OCI-LY7 (cell line): ENCODE data around the gene SYNJ2. TPM values are rescaled to one million over a fixed set of nuclear protein-coding genes. Genes with fewer than 3 reads are reported as not detected.
"Not testable (repeated sequence)": the region's sequence is repeated elsewhere in the genome, so short reads cannot be mapped to it uniquely, and the experiment has no call there.

Source experiments
- BruUV-seq: library from RNA; stranded (reverse); fragments of 400-500 nt; replicated peaks from 2 replicates; lab custom pipeline; 2021; lab: Mats Ljungman, UMichigan
- CTCF ChIA-PET: fragments of 300-600 bp; sonication (Branson Sonifier 250); formaldehyde crosslinking; loops from one replicate; lab custom pipeline; 2022; ENCODE audit warnings: antibody characterized with exemption; ENCODE audit not compliant: unreplicated experiment; lab: Charles Lee
- POLR2A ChIA-PET: fragments of 300-600 bp; sonication (Branson Sonifier 250); formaldehyde crosslinking; loops from one replicate; lab custom pipeline; 2022; ENCODE audit warnings: antibody characterized with exemption; lab: Charles Lee
- DNase-seq: peaks from one replicate; pipeline ENCODE4 v3.0.0-alpha.2; 2015; ENCODE audit warnings: low spot score
- H2AFZ ChIP-seq: fragments of 200-600 bp; sonication (generic), shearing (Covaris generic); 2 replicates; pipeline ENCODE4 v1.6.1; 2014; ENCODE audit warnings: mild to moderate bottlenecking, antibody characterized with exemption, low read length, moderate library complexity
- H3K27ac ChIP-seq: fragments of 200-600 bp; sonication (generic); 2 replicates; pipeline ENCODE4 v1.5.1; 2014; ENCODE audit warnings: mixed run types, low read depth, mild to moderate bottlenecking, moderate library complexity, low read length, inconsistent platforms; ENCODE audit not compliant: poor library complexity, severe bottlenecking
- H3K36me3 ChIP-seq: fragments of 200-600 bp; sonication (generic); 2 replicates; pipeline ENCODE4 v1.6.1; 2014; ENCODE audit warnings: mild to moderate bottlenecking, antibody characterized with exemption, low read length, moderate library complexity, mixed read lengths; ENCODE audit not compliant: insufficient read depth
- H3K4me1 ChIP-seq: fragments of 200-600 bp; sonication (generic); 2 replicates; pipeline ENCODE4 v1.5.1; 2014; ENCODE audit warnings: mild to moderate bottlenecking, low read length; ENCODE audit not compliant: insufficient read depth, poor library complexity, severe bottlenecking
- H3K4me2 ChIP-seq: fragments of 200-600 bp; sonication (generic); 2 replicates; pipeline ENCODE4 v1.6.1; 2014; ENCODE audit warnings: mild to moderate bottlenecking, low read length
- H3K4me3 ChIP-seq: fragments of 200-600 bp; sonication (generic); 2 replicates; pipeline ENCODE4 v1.5.1; 2014; ENCODE audit warnings: mild to moderate bottlenecking, low read depth, low read length; ENCODE audit not compliant: poor library complexity, severe bottlenecking
- H3K79me2 ChIP-seq: fragments of 200-600 bp; sonication (generic); 2 replicates; pipeline ENCODE4 v1.6.1; 2016; ENCODE audit warnings: low read depth, mild to moderate bottlenecking, low read length, moderate library complexity, mixed read lengths; ENCODE audit not compliant: insufficient read depth
- H3K9me2 ChIP-seq: fragments of 200-600 bp; sonication (generic); 2 replicates; pipeline ENCODE4 v1.6.1; 2016; ENCODE audit warnings: mild to moderate bottlenecking, low read length, mixed read lengths; ENCODE audit not compliant: insufficient read depth
- H3K9me3 ChIP-seq: fragments of 200-600 bp; sonication (generic); 2 replicates; pipeline ENCODE4 v1.6.1; 2014; ENCODE audit warnings: mild to moderate bottlenecking, mixed run types, low read length, mixed read lengths
- H4K20me1 ChIP-seq: fragments of 200-600 bp; sonication (generic); 2 replicates; pipeline ENCODE4 v1.6.1; 2014; ENCODE audit warnings: mild to moderate bottlenecking, antibody characterized with exemption, low read length, moderate library complexity, mixed read lengths; ENCODE audit not compliant: insufficient read depth
- CTCF ChIP-seq: fragments of 200-600 bp; sonication (generic); conservative IDR thresholded peaks from 2 replicates; pipeline ENCODE4 v1.5.1; 2014; ENCODE audit warnings: mild to moderate bottlenecking, antibody characterized with exemption, low read length, moderate library complexity, mixed read lengths
- EZH2phosphoT487 ChIP-seq: fragments of 200-600 bp; sonication (generic); IDR thresholded peaks from 2 replicates; pipeline ENCODE4 v1.6.1; 2018; ENCODE audit warnings: low read depth, borderline replicate concordance, mild to moderate bottlenecking, mixed run types, antibody characterized with exemption, low read length, moderate library complexity, mixed read lengths
- intact Hi-C: fragments of 100-400 bp; cut with micrococcal nuclease; formaldehyde crosslinking; loops from one replicate; pipeline ENCODE4 v1.10.0; 2022; ENCODE audit not compliant: unreplicated experiment
- total RNA-seq, 2 experiments: library from RNA; depleted of rRNA in 1 of 2; stranded (reverse); fragments of >200 nt in 1 of 2; shearing (Covaris generic) in 1 of 2; gene quantifications; 2 replicates each; pipeline ENCODE4 v1.2.3, GENCODE V29; 2014 to 2022

The SYNJ2 gene
- total RNA-seq, 2 experiments from 2014 or later, result 0.21 TPM; not detected in 1

DNA sequence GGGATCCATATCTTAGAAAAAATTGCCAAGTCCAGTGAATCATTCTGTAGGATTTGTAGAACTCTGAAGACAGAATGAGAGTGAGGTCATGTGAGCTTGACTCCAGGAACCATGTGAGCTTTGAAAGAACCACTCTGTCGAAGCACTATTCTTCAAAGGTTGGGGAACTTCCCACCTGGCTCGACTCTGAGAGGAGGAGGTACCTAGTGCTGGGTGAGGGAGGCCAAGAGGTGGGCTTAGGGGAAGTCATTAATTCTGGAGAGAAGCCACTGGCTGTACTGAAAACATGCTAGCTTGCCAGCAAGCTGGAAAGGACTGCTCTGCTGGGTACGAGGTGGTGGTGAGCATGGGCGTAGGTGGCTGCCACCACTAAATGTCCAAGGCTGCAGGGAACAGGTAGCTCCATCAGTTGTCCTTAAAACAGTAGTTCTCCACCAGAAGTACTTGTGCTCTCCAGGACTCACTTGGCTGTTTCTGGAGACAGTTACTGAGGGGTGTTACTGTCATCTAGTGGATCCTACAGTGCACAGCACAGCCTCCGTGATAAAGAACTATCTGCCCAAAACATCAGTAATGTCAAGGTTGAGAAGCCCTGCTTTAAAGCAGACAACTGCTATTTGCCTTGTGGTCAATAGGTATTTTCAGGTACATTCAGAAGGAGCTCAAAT lies 34.7 kb upstream of the SYNJ2 start:
- DNase-seq, result peak; percentile 27
- Histone ChIP-seq H3K9me3 (no peaks in the 10 kb centered on the region), H3K4me3 (no peak overlapping the region), H4K20me1 (no peaks in the 10 kb centered on the region), H3K9me2 (no peaks in the 10 kb centered on the region), H3K79me2 (no peaks in the 10 kb centered on the region), H3K36me3 (no peaks in the 10 kb centered on the region), H3K4me1 (no peaks in the 10 kb centered on the region), H2AFZ (no peak overlapping the region), H3K27ac (no peak overlapping the region), H3K4me2 (no peak overlapping the region)
- peak; percentile 69 for TF ChIP-seq CTCF
- TF ChIP-seq EZH2phosphoT487, result no peak
- intact Hi-C loops, result loop anchor here (1.0 kb wide), 1 partner anchor 191 kb away; no protein-coding TSS in a partner anchor
- BruUV-seq, result no TSS peak
- POLR2A ChIA-PET, result interaction anchor here (0.6 to 1.1 kb wide), 3 partner anchors 10 to 193 kb away, joined by 3 to 4 read pairs (median 4); no protein-coding TSS in a partner anchor
- CTCF ChIA-PET, result no interaction called here

DNA sequence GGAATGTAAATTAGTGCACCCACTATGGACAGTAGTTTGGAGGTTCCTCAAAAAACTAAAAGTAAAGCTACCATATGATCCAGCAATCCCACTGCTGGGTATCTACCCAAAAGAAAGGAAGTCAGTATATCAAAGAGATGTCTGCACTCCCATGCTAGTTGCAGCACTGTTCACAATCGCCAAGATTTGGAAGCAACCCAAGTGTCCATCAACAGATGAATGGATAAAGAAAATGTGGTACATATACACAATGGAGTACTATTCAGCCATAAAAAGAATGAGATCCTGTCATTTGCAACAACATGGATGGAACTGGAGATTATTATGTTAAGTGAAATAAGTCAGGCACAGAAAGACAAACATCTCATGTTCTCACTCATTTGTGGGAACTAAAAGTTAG lies 30.8 kb upstream of the SYNJ2 start:
- H3K4me1 ChIP-seq, H3K4me3 ChIP-seq, POLR2A ChIA-PET, H3K4me2 ChIP-seq, DNase-seq, H4K20me1 ChIP-seq, intact Hi-C loops, CTCF ChIA-PET, H3K9me3 ChIP-seq, H3K36me3 ChIP-seq, H2AFZ ChIP-seq, H3K9me2 ChIP-seq, BruUV-seq, H3K79me2 ChIP-seq, H3K27ac ChIP-seq: not testable (repeated sequence)

DNA sequence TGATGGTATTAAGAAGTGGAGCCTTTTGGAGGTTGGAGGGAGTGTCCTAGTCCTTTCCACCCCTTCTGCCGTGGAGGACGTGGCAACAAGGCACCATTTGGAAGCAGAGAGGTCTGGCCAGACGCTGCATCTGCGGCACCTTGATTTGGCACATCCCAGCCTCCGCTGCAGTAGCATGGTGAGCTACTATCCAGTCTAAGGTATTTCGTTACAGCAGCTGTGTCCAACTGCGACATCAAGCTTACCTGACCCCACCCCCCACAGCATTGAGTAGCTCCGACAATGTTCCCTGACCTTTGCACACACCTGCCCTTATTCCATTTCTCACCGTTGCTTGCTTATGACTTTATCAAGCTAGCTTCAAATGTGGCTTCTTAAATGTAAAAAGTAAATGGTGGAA lies 29.8 kb upstream of the SYNJ2 start:
- TF ChIP-seq EZH2phosphoT487, result no peak
- TF ChIP-seq CTCF, result no peak
- CTCF ChIA-PET, result no interaction called here
- Histone ChIP-seq H3K9me3 (no peaks in the 10 kb centered on the region), H3K36me3 (no peaks in the 10 kb centered on the region), H3K9me2 (no peaks in the 10 kb centered on the region), H3K4me3 (no peak overlapping the region), H3K27ac (no peak overlapping the region), H3K4me2 (no peak overlapping the region), H4K20me1 (no peaks in the 10 kb centered on the region), H2AFZ (no peak overlapping the region), H3K4me1 (no peaks in the 10 kb centered on the region), H3K79me2 (no peaks in the 10 kb centered on the region)
- DNase-seq, result no peak
- BruUV-seq, result no TSS peak
- POLR2A ChIA-PET, result interaction anchor here (0.7 kb wide), 1 partner anchor 106 kb away, joined by 3 read pairs; no protein-coding TSS in a partner anchor
- intact Hi-C loops, result no loop called here
